ENCODE results near the gene EEF1AKMT4. TPM values are rescaled to one million over a fixed set of nuclear protein-coding genes. Genes with fewer than 3 reads are reported as not detected.

Gene EEF1AKMT4
- total RNA-seq, 1 experiment from 2014 or later = 8.1 TPM

DNA sequence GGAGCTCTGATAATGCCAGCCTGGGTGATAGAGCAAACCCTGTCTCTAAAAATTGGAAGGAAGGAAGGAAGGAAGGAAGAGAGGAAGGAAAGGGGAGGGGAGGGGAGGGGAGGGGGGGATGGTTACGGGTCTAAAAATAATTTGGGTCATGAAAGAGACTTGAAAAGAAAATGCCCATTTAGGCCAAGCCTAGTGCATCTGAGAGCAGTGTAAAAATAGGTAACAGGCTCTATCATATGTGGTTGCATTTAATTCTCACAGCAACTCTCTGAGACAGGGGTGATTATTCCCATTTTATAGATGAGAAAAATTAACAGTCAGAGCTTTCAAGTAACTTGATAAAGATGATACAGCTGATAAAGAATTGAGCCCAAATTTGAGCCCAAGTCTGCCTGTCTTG, 22.8 kb downstream of the EEF1AKMT4 start:
- H3T11ph ChIP-seq (ENCODE audit: low read length) = no peak overlapping the region
- no peak overlapping the region for H3K27ac ChIP-seq (ENCODE audit: insufficient read length, low read depth, low read length)
- no peak overlapping the region for H2AFZ ChIP-seq (ENCODE audit: low read length)
- no peak overlapping the region for H3K4me2 ChIP-seq (ENCODE audit: insufficient read depth, insufficient read length, low read length)
- H3K18ac ChIP-seq (ENCODE audit: insufficient read length, low read depth, low read length) = no peak overlapping the region
- Mint-ChIP-seq H3K27ac (no peak overlapping the region; a peak in 1 of 7 replicates), H3K36me3 (ENCODE audit: insufficient read depth in 1 of 3, low read depth in 3 of 3) (peaks cover 0 to 2% (median 0%) of the 10 kb centered on the region in 3 experiments; a peak in 1 of 7 replicates), H3K4me1 (peaks cover 0 to 6% of the 10 kb centered on the region in 2 experiments; a peak in 2 of 4 replicates), H3K4me3 (no peak overlapping the region), H3K27me3 (ENCODE audit: low read depth) (peaks cover 7% of the 10 kb centered on the region), H3K9me3 (peaks cover 2% of the 10 kb centered on the region in 2 experiments; a peak in 3 of 5 replicates)
- no peak overlapping the region for H2BK5ac ChIP-seq (ENCODE audit: insufficient read length, low read length)
- no peaks in the 10 kb centered on the region for H4K20me1 ChIP-seq (ENCODE audit: control insufficient read depth, insufficient read depth, insufficient read length)
- H3K9me3 ChIP-seq (ENCODE audit: control insufficient read depth, low read depth, low read length) = no peaks in the 10 kb centered on the region
- no peaks in the 10 kb centered on the region for H3K79me1 ChIP-seq (ENCODE audit: insufficient read depth, low read depth, low read length, poor library complexity, severe bottlenecking)
- H4K91ac ChIP-seq (ENCODE audit: insufficient read length, low read depth, low read length) = no peak overlapping the region
- TF ChIP-seq, protein P1, sequence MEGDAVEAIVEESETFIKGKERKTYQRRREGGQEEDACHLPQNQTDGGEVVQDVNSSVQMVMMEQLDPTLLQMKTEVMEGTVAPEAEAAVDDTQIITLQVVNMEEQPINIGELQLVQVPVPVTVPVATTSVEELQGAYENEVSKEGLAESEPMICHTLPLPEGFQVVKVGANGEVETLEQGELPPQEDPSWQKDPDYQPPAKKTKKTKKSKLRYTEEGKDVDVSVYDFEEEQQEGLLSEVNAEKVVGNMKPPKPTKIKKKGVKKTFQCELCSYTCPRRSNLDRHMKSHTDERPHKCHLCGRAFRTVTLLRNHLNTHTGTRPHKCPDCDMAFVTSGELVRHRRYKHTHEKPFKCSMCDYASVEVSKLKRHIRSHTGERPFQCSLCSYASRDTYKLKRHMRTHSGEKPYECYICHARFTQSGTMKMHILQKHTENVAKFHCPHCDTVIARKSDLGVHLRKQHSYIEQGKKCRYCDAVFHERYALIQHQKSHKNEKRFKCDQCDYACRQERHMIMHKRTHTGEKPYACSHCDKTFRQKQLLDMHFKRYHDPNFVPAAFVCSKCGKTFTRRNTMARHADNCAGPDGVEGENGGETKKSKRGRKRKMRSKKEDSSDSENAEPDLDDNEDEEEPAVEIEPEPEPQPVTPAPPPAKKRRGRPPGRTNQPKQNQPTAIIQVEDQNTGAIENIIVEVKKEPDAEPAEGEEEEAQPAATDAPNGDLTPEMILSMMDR (conservative IDR thresholded peaks at IDR 0.05) = no peak
- no peak overlapping the region for H2BK120ac ChIP-seq (ENCODE audit: low read depth, low read length, poor library complexity, severe bottlenecking)
- H2AK5ac ChIP-seq (ENCODE audit: insufficient read length, low read length) = no peak overlapping the region
- H2BK12ac ChIP-seq (ENCODE audit: insufficient read length, low read depth, low read length) = no peak overlapping the region
- no peaks in the 10 kb centered on the region for H3K79me2 ChIP-seq (ENCODE audit: insufficient read depth, low read length)
- no peak for DNase-seq
- H3K4me1 ChIP-seq (ENCODE audit: insufficient read depth, low read length) = no peaks in the 10 kb centered on the region
- H4K8ac ChIP-seq (replicated peaks; ENCODE audit: insufficient read length, low read depth, low read length) = no peak overlapping the region
- H3K23ac ChIP-seq (ENCODE audit: insufficient read length, low read depth, low read length) = no peak overlapping the region
- peaks cover 2% of the 10 kb centered on the region for H3K23me2 ChIP-seq (ENCODE audit: insufficient read length, low read depth, low read length, poor library complexity, severe bottlenecking)
- no peak overlapping the region for H2BK20ac ChIP-seq (ENCODE audit: low read depth, low read length, poor library complexity, severe bottlenecking)
- H2BK15ac ChIP-seq (ENCODE audit: low read depth, low read length) = no peak overlapping the region
- WGBS (ENCODE audit: extremely low coverage, insufficient read length, low lambda C conversion rate) = no CpG with 5 or more reads among the region's 1 CpG
- no peak overlapping the region for H3K4ac ChIP-seq (ENCODE audit: low read depth, low read length)
- peaks cover 8% of the 10 kb centered on the region; the same call in 1 of the 2 replicates for H3K27me3 ChIP-seq (ENCODE audit: insufficient read depth, low read length)
- H4K5ac ChIP-seq (ENCODE audit: insufficient read length, low read depth, low read length) = no peak overlapping the region
- H3K9ac ChIP-seq (ENCODE audit: extremely low read depth, insufficient read length, low read length) = no peak overlapping the region
- no peak overlapping the region for H3K14ac ChIP-seq (ENCODE audit: insufficient read depth, low read length)
- H3K56ac ChIP-seq (ENCODE audit: insufficient read length, low read depth, low read length) = no peak overlapping the region
